HG03469 (cell line): ENCODE results near the gene ADRM1.

ENCODE experiments used
- ATAC-seq: cut with Tn5 transposase; IDR thresholded peaks from one replicate; pipeline ENCODE4 v1.9.1; 2021; ENCODE audit warnings: mild to moderate bottlenecking, moderate library complexity, moderate number of reproducible peaks; ENCODE audit not compliant: unreplicated experiment

ADRM1 gene

DNA sequence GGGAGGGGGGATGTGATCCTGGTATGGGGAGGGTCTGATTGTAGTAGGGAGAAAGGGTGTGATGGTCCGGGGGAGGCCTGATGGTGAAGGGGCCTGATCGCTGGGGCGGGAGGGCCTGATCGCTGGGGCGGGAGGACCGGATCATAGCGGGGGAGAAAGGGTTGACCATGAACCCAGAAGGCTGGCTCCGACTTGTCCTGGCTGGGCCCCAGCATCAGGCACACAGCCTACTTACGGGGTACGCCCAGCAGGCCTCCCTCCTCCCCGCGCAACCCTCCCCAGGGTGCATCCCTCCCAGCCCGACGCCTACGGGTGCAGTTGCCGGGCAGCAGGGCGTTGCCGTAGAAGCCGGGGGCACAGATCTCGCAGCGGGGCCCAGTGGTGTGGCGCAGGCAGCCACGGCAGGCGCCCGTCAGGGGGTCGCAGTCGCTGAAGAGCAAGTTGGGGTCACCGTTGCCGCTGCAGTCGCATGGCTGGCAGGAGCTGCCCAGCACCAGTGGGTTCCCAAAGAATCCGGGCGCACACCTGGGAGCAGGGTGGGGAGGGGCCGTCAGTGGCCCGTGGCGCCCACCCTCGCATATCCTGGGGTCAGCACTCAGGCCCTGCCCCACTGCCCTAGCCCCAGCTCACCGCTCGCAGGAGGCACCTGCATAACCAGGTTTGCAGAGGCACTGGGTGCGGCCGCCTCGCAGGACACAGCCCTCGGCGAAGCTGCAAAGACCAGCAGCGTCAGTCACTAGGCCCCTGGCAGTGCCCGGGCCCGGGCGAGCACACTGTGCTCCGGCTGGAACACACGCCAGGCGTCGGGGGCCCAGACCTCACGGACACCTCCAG is 20.6 kb downstream of the ADRM1 start:
- no peak for ATAC-seq

DNA sequence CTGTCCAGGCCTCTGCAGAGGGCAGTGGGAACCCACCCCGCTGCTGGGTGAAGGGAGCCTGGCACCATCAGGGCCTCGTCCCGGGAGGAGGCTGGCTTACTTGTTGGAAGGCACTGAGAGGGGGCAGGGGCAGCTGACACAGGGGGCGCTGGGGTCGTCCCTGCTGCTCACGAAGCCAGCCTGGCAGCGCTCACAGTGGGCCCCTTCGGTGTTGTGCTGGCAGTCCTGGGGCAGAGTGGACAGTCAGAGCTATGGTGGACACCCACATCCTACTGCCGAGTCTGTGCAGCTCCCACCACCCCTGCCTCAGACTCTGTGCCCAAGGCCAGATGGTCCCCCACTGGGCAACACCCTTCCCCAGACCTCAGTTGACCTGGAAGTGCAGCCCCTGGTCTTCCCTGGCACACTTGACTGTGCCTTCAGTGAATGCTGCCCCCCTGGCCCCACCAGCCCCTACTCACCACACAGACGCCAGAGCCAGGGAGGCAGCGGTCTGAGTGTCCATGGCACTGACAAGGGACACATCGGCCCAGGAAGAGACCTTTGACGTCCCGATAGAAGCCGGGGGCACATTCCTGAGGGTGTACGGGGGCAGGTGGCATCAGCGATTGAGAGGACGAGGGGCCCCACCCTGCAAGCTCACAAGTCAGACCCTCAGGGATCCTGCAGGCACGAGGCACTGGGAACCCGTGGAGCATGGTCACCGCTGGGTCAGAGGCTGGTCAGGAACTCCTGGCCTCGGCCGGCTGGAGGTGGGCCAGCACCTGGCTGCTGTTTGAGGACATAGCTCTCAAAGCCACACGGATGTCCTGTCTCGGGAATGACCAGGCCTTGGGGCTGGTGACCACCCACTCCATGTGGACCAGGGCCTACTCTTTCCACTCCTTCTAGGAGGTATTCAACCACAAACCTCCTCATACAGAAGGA is 21.4 kb downstream of the ADRM1 start:
- no peak for ATAC-seq

DNA sequence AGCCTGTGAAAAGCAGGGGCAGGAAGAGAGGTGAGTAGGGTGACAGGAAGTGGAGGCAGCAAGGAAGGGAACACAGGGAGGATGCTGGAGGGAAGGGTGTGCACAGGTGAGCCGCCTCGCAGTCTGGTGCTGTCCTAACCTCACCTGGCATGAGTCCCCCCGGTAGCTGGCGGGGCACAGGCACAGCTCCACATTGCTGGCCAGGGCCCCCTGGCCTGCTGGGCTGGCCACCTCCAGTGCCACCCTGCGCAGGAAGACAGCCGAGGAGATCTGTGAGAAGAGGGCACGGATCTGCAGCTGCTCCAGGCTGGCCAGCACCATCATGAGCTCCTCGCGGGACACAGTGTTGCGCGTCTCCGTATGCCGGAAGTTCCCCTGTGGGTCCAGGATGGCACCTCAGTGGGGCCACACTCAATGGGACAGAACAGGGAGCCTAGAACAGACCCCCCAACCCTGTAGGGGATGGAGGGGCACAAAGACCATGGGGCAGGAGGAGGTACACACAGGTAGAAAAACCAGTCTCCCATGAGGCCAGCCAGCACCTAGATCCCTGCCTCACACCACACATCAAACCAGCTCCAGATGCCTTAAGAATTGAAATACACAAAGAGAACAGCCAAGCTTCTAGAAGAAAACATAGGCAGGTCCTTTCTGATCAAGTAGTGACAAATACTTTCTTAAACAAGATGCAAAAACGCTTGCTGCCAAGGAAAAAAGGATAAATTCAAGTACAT is 22.5 kb downstream of the ADRM1 start:
- ATAC-seq, result no peak

GRCh38 chr20:62326559-62326958 is 23.8 kb downstream of the ADRM1 start:
- ATAC-seq, result no peak

DNA sequence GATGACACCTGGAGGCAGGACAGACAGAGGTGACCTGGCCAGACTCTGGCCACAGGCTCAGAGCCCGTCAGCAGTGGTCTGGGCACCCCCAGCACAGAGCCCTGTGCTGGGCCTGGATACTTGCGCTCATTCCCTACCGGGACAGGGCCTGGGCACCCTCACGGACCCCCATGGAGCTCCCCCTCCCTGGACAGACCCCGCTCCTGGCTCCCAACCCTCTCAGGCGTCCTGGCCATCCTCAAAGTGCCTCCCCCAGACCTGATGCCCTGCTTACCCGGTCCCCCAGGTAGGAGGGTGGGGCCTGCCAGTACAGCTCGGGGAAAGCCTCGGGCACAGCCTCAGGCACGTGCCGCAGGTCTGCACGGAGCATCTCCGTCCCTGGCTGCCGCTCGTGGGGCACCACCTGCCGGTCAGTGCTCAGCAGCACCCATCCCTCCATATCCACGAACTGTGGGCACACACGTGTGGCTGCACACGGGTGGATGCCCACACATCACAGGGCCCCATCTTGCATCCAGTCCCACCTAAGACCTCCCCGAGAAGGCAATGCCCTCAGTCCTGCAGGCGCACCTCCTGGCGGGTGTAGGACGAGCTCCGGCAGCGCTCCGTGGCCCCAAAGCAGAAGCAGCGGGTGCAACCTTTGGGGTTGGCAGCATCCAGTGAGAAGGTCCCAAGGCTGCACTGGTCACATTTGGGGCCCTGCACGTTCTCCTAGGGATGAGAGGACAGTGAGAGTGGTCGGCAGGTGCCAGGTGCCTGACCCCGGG is 24.3 kb downstream of the ADRM1 start:
- ATAC-seq, result no peak

DNA sequence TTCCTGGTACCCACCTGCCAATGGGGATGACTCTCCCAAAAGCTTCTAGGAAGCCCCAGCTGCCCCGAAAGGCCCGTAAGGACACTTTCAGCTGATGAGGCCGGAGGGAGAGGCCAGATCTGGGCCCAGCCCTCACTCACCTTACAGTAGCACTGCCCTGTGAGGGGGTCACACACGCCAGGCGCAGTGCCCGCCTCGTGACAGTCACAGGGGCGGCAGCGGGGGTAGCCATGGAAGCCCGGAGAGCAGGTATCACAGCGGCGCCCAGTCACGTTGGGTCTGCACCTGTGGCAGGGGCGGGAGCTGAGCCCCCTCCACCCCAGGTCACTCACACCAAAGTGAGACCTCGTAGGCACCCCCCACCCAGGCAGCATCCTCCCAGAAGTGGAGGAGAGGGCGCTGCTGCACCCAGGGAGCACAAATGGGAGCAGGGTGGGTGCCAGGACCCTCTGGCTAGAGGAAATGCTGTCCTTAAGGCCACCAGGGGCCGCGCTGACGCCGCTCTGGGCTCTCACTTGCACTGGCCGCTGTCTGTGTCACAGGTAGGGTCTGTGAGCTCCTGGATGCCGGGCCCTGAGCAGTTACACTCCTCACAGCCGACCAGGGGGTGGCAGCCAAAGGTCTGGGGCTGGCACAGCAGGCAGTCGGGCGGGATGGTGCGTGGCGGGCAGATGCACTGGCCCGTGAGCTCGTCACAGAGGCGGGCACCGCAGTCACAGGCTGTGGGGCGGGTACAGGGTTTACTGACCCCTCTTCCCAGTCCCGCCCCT is 25.1 kb downstream of the ADRM1 start:
- no peak for ATAC-seq

DNA sequence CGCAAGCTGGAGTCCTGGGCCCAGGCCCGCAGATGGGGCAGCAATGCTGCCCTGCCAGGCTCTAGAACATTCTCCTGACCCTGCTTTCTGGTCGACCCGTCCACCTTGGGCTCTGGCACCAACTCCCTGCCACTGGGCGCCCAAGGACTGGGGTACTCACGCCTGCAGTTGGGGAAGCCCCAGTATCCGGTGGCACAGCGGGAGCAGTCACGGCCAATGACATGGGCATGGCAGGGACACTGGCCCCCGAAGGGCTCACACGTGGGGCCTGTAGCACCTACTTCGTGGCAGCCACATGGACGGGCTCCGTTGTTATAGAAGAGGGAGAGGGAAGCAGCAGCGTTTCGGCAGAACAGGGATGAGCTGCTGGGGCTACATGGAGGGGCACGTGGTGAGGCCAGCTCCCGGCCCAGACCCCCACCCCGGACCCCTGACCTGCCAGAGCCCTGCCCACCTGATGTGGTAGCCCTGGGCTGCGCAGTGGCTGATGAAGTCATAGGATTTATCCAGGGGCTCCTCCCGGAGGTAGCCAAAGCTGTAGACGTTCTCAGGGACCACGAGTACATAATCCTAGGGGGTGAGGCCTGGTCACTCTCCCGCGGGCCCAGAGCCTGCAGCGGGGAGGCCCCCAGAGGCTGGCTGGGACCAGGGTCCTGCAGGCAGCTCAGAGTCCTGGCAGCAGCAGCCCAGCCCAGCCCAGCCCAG is 26.0 kb downstream of the ADRM1 start:
- ATAC-seq, result no peak

DNA sequence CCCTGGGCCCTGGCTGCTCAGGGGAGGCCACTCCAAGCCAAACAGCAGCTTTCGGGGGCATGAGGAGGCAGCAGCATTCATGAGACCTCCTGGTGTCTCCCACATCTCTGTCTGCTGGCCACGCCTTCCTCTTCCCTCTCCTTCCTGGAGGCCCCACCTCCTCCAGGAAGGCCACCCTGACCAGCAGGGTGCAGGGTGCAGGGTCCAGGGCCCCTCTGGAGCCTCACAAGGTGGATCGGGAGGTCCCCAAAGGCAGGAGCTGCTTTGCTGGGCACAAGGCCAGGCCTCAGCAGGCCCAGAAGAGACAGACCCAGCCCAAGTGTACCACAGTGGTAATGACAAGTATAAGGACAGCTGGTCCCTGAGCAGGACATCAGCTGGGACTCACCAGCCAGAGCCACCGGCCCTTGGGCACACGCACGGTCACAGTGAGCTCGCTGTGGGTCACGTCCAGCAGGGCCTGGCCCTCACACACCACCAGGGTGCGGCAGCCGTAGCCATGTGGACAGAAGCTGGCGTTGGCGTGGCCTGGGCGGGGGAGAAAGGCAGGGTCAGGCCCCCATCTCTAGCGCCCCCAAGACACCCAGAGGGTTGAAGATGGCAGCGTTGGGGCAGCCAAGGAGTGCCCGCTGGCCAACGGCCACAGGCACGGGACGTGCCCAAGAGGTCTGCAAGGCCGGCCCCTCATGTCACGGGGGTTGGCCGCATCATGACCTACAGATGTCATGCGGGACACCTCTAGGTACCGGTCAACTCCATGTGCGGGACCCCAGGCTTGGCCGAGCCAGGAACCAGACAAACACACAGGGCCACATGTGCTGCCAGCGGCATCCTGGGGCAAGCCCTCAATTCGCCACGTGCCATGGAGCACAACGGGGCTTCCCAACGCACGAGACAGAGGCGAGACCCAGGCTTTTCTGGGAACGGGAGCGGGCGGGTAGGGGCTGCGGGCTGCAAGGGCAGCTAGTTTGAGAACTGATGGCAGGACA is 26.9 kb downstream of the ADRM1 start:
- ATAC-seq, result no peak

- no peak for ATAC-seq
Measured at GRCh38 chr20:62330576-62331317, 27.9 kb downstream of the ADRM1 start.

GRCh38 chr20:62331347-62331746 is 28.6 kb downstream of the ADRM1 start:
- ATAC-seq, result no peak

GRCh38 chr20:62332421-62332820 is 29.6 kb downstream of the ADRM1 start:
- ATAC-seq, result no peak

DNA sequence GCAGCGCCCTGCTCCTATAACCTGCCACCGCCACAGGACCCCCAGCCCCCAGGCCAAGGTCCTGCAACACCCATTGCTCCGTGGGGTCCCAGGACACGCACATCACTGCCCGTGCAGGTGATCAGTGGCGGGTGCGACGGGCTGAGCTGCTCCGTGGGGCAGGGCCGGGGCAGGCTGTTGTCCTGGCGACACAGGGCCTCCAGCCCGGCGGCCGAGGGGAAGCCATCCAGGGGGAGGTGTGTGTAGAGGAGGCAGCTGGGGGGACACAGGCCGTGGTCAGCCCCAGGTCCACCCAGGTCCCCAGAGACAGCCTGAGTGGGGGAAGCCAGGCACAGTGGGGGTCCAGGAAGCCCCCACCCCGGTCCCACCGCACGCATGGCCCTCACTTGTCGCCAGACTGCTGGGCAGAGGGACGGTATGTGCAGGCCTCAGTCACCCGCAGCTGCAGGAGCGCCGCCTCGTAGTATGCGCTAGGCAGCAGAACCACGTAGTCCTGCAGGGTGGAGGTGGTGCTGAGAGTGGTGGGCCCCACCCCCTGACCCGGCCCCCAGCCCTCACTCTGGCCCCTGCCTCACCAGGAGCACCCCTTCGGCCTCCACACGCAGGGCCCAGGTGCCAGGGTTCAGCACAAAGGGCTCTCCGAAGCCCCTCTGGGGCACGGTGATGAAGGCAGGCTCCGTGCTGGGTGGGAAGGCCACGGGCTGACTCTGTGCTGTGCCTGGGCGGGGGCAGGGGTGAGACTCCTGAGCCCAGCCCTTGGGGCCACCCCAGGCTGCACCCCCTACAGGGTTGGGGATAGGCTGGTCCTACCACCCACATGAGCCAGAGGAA is 30.4 kb downstream of the ADRM1 start:
- no peak for ATAC-seq

DNA sequence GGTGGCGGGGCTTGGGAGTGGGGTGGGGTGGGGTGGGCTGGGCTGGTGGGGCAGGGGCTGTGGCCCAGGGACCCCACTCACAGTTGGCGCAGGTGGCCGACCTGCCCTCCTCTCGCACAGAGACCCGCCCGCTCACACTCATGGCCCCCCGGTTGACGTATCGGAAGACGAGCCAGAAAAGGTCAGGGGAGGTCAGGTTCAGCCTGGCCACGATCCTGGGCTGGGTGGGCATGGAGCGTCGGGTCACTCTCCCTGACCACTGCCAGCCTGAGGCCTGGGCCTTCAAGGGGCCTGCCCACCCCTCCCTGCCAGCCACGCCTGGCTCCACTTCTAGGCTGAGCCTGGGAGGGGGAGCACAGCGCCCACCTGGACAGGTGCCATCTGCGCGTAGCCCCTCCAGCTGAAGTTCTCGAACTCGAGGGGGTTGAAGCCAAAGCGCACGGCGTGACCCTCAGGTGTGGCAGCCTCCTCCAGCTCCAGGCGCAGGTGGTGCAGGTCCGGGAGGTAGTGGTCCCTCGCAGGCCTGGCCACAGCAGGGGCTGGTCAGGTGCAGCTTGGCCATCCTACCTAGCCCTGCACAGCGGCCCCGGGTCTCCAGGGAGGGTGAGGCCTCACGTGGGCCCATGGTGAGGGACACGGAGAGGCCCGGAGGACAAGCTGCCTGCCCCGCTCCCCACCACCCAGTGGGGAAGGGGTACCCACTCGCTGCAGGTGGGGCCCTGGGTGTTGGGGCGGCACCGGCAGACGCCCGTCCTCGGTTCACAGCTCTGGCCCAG is 31.2 kb downstream of the ADRM1 start:
- no peak for ATAC-seq

- no peak for ATAC-seq
Measured at GRCh38 chr20:62334881-62335280, 32.1 kb downstream of the ADRM1 start.

- ATAC-seq, result no peak
Measured at GRCh38 chr20:62335532-62335931, 32.7 kb downstream of the ADRM1 start.

GRCh38 chr20:62336329-62336728 is 33.5 kb downstream of the ADRM1 start:
- no peak for ATAC-seq
